ENCODE measurements around the gene DNAAF5.
A peak's percentile ranks its signal among the peaks of the same experiment; 100 is the strongest.

Gene DNAAF5

DNA sequence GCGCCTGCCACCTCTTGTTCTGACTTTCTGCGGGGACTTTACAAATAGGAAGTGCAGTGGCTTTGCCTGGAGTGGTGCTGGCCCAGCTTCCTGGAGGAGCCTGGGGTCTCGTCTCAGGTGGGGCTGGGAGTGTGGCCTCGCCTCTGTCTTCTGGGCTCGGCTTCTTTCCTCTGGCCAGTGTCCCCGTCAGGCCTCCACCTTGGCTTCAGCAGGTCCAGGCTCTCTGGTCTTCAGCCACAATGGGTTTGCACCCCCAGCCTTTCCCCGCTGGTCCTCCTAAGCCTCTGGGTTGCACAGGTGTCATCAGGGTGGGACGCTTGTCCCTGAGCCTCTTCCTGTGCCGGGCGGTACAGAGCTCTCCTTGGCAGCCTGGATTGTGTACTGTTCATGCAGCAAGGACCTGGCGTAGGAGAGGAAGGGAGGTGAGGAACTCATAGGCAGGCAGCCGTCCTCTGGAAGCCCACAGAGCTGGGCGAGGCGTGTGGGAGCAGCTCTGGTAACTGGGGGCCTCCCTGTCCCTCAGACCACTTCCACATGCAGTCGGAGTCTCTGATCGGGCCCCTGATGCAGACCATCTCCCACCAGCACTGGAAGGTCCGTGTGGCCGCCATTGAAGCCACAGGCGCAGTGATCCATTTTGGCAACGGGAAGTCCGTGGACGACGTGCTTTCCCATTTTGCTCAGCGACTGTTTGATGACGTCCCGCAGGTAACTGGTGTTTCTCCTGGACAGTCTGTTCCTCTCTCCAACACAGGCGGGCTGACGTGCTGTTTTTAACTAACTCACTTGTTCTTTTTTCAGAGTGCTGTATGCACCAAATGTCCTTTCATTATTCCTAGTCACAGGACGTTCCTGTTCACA, 2.9 kb downstream of the DNAAF5 start:
- no peak for DNase-seq (ENCODE audit: low read depth)
- TF ChIP-seq, protein P1, sequence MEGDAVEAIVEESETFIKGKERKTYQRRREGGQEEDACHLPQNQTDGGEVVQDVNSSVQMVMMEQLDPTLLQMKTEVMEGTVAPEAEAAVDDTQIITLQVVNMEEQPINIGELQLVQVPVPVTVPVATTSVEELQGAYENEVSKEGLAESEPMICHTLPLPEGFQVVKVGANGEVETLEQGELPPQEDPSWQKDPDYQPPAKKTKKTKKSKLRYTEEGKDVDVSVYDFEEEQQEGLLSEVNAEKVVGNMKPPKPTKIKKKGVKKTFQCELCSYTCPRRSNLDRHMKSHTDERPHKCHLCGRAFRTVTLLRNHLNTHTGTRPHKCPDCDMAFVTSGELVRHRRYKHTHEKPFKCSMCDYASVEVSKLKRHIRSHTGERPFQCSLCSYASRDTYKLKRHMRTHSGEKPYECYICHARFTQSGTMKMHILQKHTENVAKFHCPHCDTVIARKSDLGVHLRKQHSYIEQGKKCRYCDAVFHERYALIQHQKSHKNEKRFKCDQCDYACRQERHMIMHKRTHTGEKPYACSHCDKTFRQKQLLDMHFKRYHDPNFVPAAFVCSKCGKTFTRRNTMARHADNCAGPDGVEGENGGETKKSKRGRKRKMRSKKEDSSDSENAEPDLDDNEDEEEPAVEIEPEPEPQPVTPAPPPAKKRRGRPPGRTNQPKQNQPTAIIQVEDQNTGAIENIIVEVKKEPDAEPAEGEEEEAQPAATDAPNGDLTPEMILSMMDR (IDR thresholded peaks at IDR 0.05; ENCODE audit: control insufficient read depth, insufficient read depth, low read depth, low read length, missing control alignments), result no peak
- H3K4me3 ChIP-seq (ENCODE audit: control insufficient read depth, low read depth, low read length), result no peak overlapping the region

DNA sequence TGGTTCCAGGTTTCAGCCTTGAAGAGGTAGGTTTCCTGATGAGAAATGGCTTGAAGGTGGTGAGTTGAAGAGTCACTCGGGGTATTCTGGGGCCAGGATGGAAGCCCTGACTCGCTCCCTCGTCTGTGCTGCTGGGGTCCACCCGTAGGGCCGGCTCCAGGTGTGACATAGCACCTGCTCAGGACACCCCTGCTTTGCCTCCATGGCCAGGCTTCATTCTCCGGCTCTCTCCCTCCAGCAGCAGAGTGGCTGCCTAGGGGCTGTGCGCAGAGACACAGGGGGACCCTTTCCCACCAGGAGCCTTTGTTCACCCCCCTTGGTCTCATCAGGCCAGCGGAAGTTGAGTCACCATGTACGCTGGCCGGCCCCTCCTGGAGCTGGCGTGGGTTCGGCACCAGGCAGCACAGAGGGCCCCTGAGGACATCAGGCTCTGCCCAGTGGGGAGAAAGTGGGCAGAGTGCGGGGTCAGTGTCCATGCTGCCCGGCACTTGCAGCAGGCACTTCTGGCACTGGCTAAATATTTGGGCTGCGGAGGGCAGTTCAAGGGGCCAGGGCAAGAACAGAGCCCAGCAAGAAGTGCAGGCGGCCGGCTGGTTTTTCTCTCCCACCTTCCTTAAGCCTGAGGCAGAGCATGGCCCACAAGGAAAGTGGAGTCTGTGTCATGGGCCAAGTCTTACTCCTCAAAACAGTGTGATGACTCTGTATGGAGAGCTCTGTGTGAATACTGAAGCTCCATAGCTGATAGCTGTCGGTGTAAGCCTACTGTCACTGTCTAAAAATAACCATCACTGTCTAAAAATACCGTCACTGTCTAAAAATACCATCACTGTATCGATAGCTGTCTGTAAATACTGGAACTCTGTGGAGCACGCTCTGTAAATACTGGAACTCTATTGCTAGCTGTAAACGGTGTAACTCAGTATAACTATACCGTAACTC, 4.3 kb downstream of the DNAAF5 start:
- no peak for DNase-seq (ENCODE audit: low read depth)
- H3K4me3 ChIP-seq (ENCODE audit: control insufficient read depth, low read depth, low read length), result no peak overlapping the region
- TF ChIP-seq, protein P1 (IDR thresholded peaks at IDR 0.05; ENCODE audit: control insufficient read depth, insufficient read depth, low read depth, low read length, missing control alignments), result no peak

DNA sequence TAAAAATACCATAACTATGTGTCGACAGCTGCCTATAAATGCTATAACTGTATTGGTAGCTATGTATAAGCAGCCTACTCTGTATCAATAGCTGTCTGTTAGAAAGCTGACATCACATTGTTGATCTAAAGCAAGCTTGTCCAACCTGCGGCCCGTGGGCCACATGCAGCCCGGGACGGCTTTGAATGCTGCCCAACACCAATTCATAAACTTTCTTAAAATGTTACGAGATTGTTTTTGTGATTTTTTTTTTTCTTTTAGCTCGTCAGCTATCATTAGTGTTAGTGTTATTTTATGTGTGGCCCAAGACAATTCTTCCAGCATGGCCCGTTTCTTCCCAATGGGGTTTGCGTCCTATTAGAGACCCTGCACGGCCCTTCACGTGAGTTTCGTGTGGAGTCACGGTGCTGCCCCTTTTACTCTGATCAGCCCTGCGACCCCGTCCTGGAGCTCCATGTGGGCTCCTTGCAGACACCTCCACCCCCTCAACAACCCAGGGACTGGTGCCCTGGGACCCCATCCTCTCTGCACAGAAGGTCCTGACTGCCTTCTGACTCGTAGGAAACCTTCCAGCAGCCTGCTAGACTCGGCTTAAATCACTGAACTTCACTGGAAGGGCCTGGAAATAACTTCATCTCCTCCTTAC, 5.1 kb downstream of the DNAAF5 start:
- H3K4me3 ChIP-seq (ENCODE audit: control insufficient read depth, low read depth, low read length), result no peak overlapping the region
- DNase-seq (ENCODE audit: low read depth), result no peak

DNA sequence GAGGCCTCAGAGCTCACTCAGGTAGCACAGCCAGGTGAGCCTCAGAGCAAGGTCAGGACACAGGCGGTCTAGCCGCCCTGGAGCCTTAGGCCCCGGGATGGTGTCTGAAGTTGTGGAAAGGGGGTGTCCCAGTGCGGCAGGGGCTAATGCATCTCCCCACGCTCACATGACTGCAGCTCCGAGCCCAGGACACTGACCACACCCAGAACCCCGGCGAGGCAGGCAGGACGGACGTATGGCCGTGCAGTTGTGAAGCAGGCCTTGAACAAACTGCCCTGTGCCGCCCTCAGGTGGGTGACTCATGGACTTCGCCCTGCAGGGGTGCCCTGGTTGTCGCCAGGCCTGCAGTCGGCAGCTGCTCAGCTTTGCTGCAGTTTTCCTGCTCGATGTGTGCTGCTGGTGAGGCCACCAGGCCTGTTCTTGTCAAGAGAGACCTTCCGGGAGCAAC, 5.6 kb downstream of the DNAAF5 start:
- no peak for DNase-seq (ENCODE audit: low read depth)
- H3K4me3 ChIP-seq (ENCODE audit: control insufficient read depth, low read depth, low read length), result no peak overlapping the region
- TF ChIP-seq, protein P1 (IDR thresholded peaks at IDR 0.05; ENCODE audit: control insufficient read depth, insufficient read depth, low read depth, low read length, missing control alignments), result peak; percentile 4

More for the DNA sequence above, 5.1 kb downstream of the DNAAF5 start:
- TF ChIP-seq, protein P1 (IDR thresholded peaks at IDR 0.05; ENCODE audit: control insufficient read depth, insufficient read depth, low read depth, low read length, missing control alignments), result no peak

DNA sequence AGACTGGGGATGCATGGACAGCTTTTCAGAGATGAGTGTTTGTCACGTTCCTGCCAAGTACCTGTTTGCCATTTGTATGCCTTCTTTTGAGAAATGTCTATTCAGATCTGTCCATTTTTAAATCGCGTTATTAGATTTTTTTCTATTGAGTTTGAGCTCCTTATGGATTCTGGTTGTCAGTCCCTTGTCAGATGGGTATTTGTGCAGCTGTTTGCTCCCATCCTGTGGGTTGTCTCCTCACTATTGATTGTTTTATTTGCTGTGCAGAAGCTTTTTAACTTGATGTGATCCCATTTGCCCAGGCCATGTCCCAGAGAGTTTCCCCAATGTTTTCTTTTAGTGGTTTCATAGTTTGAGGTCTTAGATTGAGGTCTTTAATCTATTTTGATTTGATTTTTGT, 6.1 kb downstream of the DNAAF5 start:
- DNase-seq (ENCODE audit: low read depth), result no peak
- H3K4me3 ChIP-seq (ENCODE audit: control insufficient read depth, low read depth, low read length), result no peak overlapping the region
- TF ChIP-seq, protein P1 (IDR thresholded peaks at IDR 0.05; ENCODE audit: control insufficient read depth, insufficient read depth, low read depth, low read length, missing control alignments), result no peak

DNA sequence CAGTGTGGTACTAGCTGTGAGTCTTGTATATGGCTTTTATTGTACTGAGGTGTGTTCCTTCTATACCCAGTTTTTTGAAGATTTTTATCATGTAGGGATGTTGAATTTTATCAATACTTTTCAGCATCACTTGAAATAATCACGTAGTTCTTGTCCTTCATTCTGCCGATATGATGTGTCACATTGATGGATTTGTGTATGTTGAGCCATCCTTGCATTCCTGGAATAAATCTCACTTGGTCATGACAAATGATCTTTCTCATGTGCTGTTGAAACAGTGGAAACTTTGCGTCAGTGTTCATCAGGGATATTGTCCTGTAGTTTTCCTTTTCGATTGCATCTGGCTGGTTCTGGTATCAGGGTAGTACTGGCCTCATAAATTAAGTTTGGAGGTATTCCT, 7.7 kb downstream of the DNAAF5 start:
- no peak for DNase-seq (ENCODE audit: low read depth)
- TF ChIP-seq, protein P1 (IDR thresholded peaks at IDR 0.05; ENCODE audit: control insufficient read depth, insufficient read depth, low read depth, low read length, missing control alignments), result no peak
- no peak overlapping the region for H3K4me3 ChIP-seq (ENCODE audit: control insufficient read depth, low read depth, low read length)
